ENCODE data around the gene NDE1. TPM values are rescaled to one million over a fixed set of nuclear protein-coding genes. Genes with fewer than 3 reads are reported as not detected.

The NDE1 gene
- total RNA-seq, 2 donors from 2014 or later, result 34.3 to 39.3 TPM

DNA sequence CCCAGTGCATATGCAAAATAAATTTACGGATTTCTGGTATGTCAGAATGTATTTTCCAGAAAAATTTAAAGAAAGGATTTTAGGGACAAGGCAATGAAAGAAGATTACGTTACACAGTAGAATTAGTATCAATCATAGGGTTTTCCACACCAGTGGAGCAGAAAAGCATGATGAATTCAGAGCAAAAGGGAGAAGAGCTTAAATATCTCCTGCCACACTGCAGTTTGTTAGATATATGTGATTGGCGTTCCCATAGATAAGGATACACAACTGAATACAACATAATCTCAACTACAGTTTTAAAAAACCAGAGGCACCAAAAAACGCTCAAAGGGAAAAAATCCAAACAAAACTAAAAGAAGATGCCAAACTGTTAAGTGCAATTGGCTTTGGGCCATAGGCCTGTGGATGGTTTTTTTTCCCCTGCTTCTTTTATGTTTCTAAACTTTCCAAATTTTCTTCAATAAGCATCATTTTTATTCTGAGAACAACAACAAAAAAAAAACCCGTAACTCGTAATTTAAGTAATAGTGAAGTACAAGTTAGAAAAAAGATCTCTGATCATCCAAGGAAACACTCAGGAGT, 29.3 kb upstream of the NDE1 start:
- Histone ChIP-seq H3K9me3 (no peaks in the 10 kb centered on the region), H3K27ac (no peak overlapping the region), H3K4me1 (replicated peaks) (no peaks in the 10 kb centered on the region), H3K36me3 (peaks cover 12% of the 10 kb centered on the region in 2 donors), H3K27me3 (replicated peaks; ENCODE audit: insufficient read depth) (no peaks in the 10 kb centered on the region), H3K4me3 (no peak overlapping the region)
- WGBS, result 76% methylated on average over 6 of the region's 6 CpGs
- TF ChIP-seq, protein P1, sequence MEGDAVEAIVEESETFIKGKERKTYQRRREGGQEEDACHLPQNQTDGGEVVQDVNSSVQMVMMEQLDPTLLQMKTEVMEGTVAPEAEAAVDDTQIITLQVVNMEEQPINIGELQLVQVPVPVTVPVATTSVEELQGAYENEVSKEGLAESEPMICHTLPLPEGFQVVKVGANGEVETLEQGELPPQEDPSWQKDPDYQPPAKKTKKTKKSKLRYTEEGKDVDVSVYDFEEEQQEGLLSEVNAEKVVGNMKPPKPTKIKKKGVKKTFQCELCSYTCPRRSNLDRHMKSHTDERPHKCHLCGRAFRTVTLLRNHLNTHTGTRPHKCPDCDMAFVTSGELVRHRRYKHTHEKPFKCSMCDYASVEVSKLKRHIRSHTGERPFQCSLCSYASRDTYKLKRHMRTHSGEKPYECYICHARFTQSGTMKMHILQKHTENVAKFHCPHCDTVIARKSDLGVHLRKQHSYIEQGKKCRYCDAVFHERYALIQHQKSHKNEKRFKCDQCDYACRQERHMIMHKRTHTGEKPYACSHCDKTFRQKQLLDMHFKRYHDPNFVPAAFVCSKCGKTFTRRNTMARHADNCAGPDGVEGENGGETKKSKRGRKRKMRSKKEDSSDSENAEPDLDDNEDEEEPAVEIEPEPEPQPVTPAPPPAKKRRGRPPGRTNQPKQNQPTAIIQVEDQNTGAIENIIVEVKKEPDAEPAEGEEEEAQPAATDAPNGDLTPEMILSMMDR (IDR thresholded peaks at IDR 0.05), result no peak
- no peak for TF ChIP-seq POLR2A (IDR thresholded peaks at IDR 0.05)
- intact Hi-C loops (cut with DNase I), result no loop called here
- DNase-seq (ENCODE audit: low spot score), result no peak

DNA sequence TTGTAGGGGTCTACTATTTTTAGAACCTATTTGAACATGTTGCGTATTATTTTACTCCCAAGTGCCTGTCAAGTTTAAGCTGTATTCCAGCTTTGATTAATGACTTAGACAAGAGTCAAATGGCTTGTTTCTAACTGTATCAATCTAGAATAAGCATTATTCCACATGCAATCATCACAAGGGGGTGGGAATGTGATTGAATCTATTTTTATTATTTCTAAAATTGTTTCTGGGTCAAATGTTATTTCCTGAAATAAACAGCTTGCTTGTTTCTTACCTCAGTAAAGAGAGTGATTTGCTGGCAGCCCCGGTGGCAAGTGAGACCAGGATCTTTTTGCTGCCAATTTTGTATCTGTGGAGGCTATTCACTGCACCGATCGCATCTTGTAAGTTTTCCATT, 28.6 kb upstream of the NDE1 start:
- intact Hi-C loops (cut with DNase I), result no loop called here
- WGBS, result 71% methylated on average over 4 of the region's 4 CpGs
- H3K36me3 ChIP-seq, result peaks cover 11 to 12% of the 10 kb centered on the region in 2 donors

DNA sequence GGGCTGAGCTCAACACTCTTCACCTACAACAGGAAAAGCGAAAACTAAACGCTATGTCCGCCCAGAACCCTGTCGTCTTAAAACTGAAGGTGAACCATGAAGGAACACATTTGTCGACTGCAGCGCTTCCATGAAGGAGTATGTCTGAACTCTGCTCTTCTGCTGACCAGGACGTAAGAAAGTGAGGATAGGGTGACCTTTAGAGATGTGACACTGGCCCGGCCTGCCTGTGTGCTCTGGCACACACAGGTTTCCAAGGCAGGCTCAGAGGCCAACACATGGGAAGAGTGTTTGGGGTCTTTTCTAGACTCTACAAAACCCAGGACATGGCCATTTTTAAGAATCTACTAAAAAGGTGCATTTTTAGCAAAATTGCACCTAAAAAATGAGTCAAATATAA, 28.2 kb upstream of the NDE1 start:
- H3K4me3 ChIP-seq, result no peak overlapping the region
- H3K36me3 ChIP-seq, result peaks cover 6 to 12% of the 10 kb centered on the region in 2 donors
- intact Hi-C loops (cut with DNase I), result no loop called here
- no peak for TF ChIP-seq POLR2A (IDR thresholded peaks at IDR 0.05)
- TF ChIP-seq POLR2AphosphoS5 (IDR thresholded peaks at IDR 0.05), result no peak
- TF ChIP-seq, protein P1 (IDR thresholded peaks at IDR 0.05), result no peak
- WGBS, result 100% methylated on average over 8 of the region's 8 CpGs
- DNase-seq (ENCODE audit: low spot score), result no peak
- no peaks in the 10 kb centered on the region for H3K4me1 ChIP-seq (replicated peaks)
- no peak overlapping the region for H3K27ac ChIP-seq
- H3K27me3 ChIP-seq (replicated peaks; ENCODE audit: insufficient read depth), result no peaks in the 10 kb centered on the region
- no peaks in the 10 kb centered on the region for H3K9me3 ChIP-seq

More for the DNA sequence above, 28.6 kb upstream of the NDE1 start:
- Histone ChIP-seq H3K27me3 (replicated peaks; ENCODE audit: insufficient read depth) (no peaks in the 10 kb centered on the region), H3K4me1 (replicated peaks) (no peaks in the 10 kb centered on the region), H3K9me3 (no peaks in the 10 kb centered on the region), H3K27ac (no peak overlapping the region), H3K4me3 (no peak overlapping the region)
- no peak for DNase-seq (ENCODE audit: low spot score)
- TF ChIP-seq POLR2AphosphoS5 (IDR thresholded peaks at IDR 0.05) (no peak), POLR2A (IDR thresholded peaks at IDR 0.05) (no peak)
- TF ChIP-seq, protein P1 (IDR thresholded peaks at IDR 0.05), result no peak

DNA sequence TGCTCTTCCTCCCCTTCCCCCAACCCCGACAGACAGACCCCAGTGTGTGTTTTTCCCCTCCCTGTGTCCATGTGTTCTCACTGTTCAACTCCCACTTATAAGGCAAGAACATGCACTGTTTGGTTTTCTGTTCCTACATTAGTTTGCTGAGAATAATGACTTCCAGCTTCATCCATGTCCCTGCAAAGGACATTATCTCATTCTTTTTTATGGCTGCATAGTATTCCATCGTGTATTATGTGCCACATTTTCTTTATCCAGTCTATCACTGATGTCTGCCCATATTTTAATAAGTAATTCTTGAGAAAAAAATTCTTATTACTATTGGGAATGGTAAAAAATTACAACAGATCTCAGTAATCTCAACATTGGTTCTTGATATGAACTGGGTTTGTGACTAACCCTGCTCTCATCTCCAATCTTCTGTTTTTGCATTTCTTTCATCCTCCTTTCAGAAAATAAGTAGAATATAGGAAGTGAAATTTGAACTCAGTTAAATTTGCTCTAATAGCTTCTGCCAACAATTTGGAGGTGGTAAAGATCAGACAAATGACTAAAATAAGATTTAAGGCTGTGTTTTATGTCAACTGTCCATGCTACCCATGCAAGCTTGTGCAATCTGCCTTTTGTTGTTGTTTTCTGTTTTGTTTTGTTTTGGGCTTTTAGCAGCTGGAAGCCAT, 18.2 kb upstream of the NDE1 start:
- H3K4me3 ChIP-seq, result no peak overlapping the region
- H3K4me1 ChIP-seq (replicated peaks), result no peaks in the 10 kb centered on the region
- peaks cover 13 to 23% of the 10 kb centered on the region in 2 donors for H3K36me3 ChIP-seq
- H3K27me3 ChIP-seq (replicated peaks; ENCODE audit: insufficient read depth), result no peaks in the 10 kb centered on the region
- no peak overlapping the region for H3K27ac ChIP-seq
- 98% methylated on average over 2 of the region's 2 CpGs for WGBS
- no peak for DNase-seq (ENCODE audit: low spot score)
- no peaks in the 10 kb centered on the region for H3K9me3 ChIP-seq
- intact Hi-C loops (cut with DNase I), result no loop called here
- TF ChIP-seq POLR2A (IDR thresholded peaks at IDR 0.05) (no peak), POLR2AphosphoS5 (IDR thresholded peaks at IDR 0.05) (no peak)
- TF ChIP-seq, protein P1 (IDR thresholded peaks at IDR 0.05), result no peak

DNA sequence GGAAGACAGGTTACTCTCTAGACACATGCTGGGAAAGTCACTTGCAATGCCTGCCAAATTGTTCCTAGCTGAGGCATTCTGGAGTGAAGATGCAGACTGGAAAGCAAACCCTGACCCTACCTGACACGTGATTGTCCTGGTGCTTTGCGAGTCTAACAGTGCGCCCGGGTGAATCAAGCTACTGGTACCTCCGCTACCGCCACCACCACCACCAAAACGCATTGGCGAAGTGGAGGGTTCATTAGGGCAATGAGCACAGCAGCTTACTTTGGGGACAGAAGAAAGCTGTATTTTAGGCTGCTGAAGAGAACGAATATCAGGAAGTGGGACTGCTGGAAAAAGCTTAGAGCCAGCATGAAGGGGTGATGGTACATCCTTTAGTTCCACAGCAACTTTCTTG, 14.1 kb upstream of the NDE1 start:
- Histone ChIP-seq H3K9me3 (no peaks in the 10 kb centered on the region), H3K4me3 (no peak overlapping the region), H3K4me1 (replicated peaks) (no peaks in the 10 kb centered on the region), H3K27me3 (replicated peaks; ENCODE audit: insufficient read depth) (no peaks in the 10 kb centered on the region), H3K36me3 (peaks cover 10 to 22% of the 10 kb centered on the region in 2 donors), H3K27ac (no peak overlapping the region)
- 93% methylated on average over 9 of the region's 9 CpGs for WGBS
- TF ChIP-seq POLR2A (IDR thresholded peaks at IDR 0.05), result no peak
- TF ChIP-seq, protein P1 (IDR thresholded peaks at IDR 0.05), result no peak
- no peak for TF ChIP-seq POLR2AphosphoS5 (IDR thresholded peaks at IDR 0.05)
- intact Hi-C loops (cut with DNase I), result no loop called here
- no peak for DNase-seq (ENCODE audit: low spot score)

Data from prostate gland (tissue), 2 donors.